Ectodermal cell (in vitro differentiated cells): ENCODE measurements around the gene CADM2.
"Not testable (repeated sequence)": the region's sequence is repeated elsewhere in the genome, so short reads cannot be mapped to it uniquely, and the experiment has no call there.

Experiments used
- H3K27ac ChIP-seq: 2 replicates; pipeline ENCODE4 v1.7.0; 2013; ENCODE audit warnings: mild to moderate bottlenecking, low read depth, low read length; ENCODE audit not compliant: insufficient read depth, poor library complexity, severe bottlenecking
- H3K27me3 ChIP-seq: 2 replicates; pipeline ENCODE4 v1.7.0; 2013; ENCODE audit warnings: mild to moderate bottlenecking, low read length; ENCODE audit not compliant: insufficient read depth, control insufficient read depth, poor library complexity, severe bottlenecking
- H3K36me3 ChIP-seq: one replicate; pipeline ENCODE4 v1.7.0; 2013; ENCODE audit warnings: low read length; ENCODE audit not compliant: control insufficient read depth, insufficient read depth
- H3K4me1 ChIP-seq: one replicate; pipeline ENCODE4 v1.7.0; 2013; ENCODE audit warnings: low read length; ENCODE audit not compliant: control insufficient read depth, insufficient read depth
- H3K4me3 ChIP-seq: 2 replicates; pipeline ENCODE4 v1.7.0; 2013; ENCODE audit warnings: low read depth, low read length, control low read depth; ENCODE audit not compliant: insufficient read depth
- H3K9me3 ChIP-seq: 2 replicates; pipeline ENCODE4 v1.7.0; 2013; ENCODE audit warnings: mild to moderate bottlenecking, low read length, moderate library complexity; ENCODE audit not compliant: control insufficient read depth
- WGBS, 2 experiments: methylation state at CpG; one replicate each; pipeline ENCODE4 v1.1.7; 2013; ENCODE audit warnings: missing lambda C conversion rate in 2 of 2; 5-methylcytosine and 5-hydroxymethylcytosine counted together

Gene CADM2

GRCh38 chr3:85504129-85504784 is 545.5 kb downstream of the CADM2 start:
- not testable (repeated sequence) for H3K9me3 ChIP-seq, H3K27me3 ChIP-seq, H3K36me3 ChIP-seq, H3K27ac ChIP-seq, H3K4me1 ChIP-seq
- peak overlapping the region; percentile 20 for H3K4me3 ChIP-seq
- 82 to 88% methylated on average over 30 to 33 of the region's 33 CpGs for WGBS, 2 experiments

GRCh38 chr3:85504785-85505511 is 546.2 kb downstream of the CADM2 start:
- H3K4me3 ChIP-seq = peak overlapping the region; percentile 20
- WGBS, 2 experiments = 75 to 84% methylated on average over 39 to 41 of the region's 41 CpGs
- H3K27ac ChIP-seq, H3K36me3 ChIP-seq, H3K9me3 ChIP-seq, H3K4me1 ChIP-seq, H3K27me3 ChIP-seq: not testable (repeated sequence)

DNA sequence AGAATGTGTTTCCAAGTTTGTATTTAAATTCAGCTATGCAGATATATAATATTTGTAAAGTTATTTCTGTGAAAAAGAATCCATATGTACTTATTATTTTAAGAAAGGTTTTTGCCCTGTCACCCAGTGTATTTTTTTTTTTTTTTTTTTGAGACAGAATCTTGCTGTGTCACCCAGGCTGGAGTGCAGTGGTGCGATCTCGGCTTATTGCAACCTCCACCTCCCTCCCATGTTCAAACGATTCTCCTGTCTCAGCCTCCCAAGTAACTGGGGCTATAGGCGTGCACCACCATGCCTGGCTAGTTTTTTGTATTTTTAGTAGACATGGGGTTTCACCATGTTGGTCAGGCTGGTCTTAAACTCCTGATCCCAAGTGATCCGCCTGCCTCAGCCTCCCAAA is 548.3 kb downstream of the CADM2 start:
- H3K9me3 ChIP-seq, H3K36me3 ChIP-seq, H3K4me1 ChIP-seq, H3K27me3 ChIP-seq, H3K27ac ChIP-seq, H3K4me3 ChIP-seq: not testable (repeated sequence)
- 88 to 95% methylated on average over 5 of the region's 5 CpGs for WGBS, 2 experiments

GRCh38 chr3:85508659-85509058 is 549.9 kb downstream of the CADM2 start:
- H3K4me3 ChIP-seq = no peak overlapping the region
- H3K27me3 ChIP-seq = no peaks in the 10 kb centered on the region
- no peaks in the 10 kb centered on the region for H3K36me3 ChIP-seq
- no peaks in the 10 kb centered on the region for H3K9me3 ChIP-seq
- H3K4me1 ChIP-seq = no peaks in the 10 kb centered on the region
- H3K27ac ChIP-seq = no peak overlapping the region
- 92 to 95% methylated on average over 1 of the region's 2 CpGs for WGBS, 2 experiments

DNA sequence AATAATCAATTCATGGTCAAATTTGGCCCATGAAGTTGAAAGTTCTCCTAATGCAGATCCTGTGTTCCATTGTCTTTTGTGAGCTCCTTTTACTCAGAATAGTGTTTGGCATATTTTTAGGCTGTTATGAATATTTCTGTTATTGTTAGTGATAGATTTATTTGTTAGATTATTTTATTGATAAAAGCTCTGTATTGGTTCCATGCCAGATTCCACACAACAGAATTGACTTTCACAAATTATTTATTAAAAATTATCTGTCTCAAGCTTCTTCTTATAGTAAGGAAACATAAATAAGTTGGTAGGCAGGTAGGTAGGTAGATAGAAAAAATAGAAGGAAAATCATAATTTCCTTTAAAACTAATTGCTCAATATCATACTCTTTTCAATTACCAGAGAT is 557.4 kb downstream of the CADM2 start:
- H3K27ac ChIP-seq = no peak overlapping the region
- H3K36me3 ChIP-seq = no peaks in the 10 kb centered on the region
- H3K4me3 ChIP-seq = no peak overlapping the region
- no peaks in the 10 kb centered on the region for H3K4me1 ChIP-seq
- H3K9me3 ChIP-seq = no peaks in the 10 kb centered on the region
- H3K27me3 ChIP-seq = no peaks in the 10 kb centered on the region

GRCh38 chr3:85524104-85524503 is 565.3 kb downstream of the CADM2 start:
- H3K9me3 ChIP-seq = no peaks in the 10 kb centered on the region
- no peak overlapping the region for H3K27ac ChIP-seq
- H3K4me1 ChIP-seq = no peaks in the 10 kb centered on the region
- no peaks in the 10 kb centered on the region for H3K36me3 ChIP-seq
- H3K4me3 ChIP-seq = no peak overlapping the region
- WGBS, 2 experiments = no CpG with 5 or more reads among the region's 1 CpG
- H3K27me3 ChIP-seq = no peaks in the 10 kb centered on the region

- Histone ChIP-seq H3K4me3 (no peak overlapping the region), H3K4me1 (no peaks in the 10 kb centered on the region), H3K36me3 (no peaks in the 10 kb centered on the region), H3K27me3 (no peaks in the 10 kb centered on the region), H3K27ac (no peak overlapping the region), H3K9me3 (no peaks in the 10 kb centered on the region)
- WGBS, 2 experiments = 60 to 90% methylated on average over 1 of the region's 1 CpG
Measured at GRCh38 chr3:85525264-85525663, 566.5 kb downstream of the CADM2 start.

- no peaks in the 10 kb centered on the region for H3K27me3 ChIP-seq
- H3K4me3 ChIP-seq = no peak overlapping the region
- H3K27ac ChIP-seq = no peak overlapping the region
- H3K4me1 ChIP-seq = no peaks in the 10 kb centered on the region
- no peaks in the 10 kb centered on the region for H3K36me3 ChIP-seq
- 93 to 95% methylated on average over 2 of the region's 2 CpGs for WGBS, 2 experiments
- H3K9me3 ChIP-seq = no peaks in the 10 kb centered on the region
Measured at GRCh38 chr3:85533586-85533985, 574.8 kb downstream of the CADM2 start.

DNA sequence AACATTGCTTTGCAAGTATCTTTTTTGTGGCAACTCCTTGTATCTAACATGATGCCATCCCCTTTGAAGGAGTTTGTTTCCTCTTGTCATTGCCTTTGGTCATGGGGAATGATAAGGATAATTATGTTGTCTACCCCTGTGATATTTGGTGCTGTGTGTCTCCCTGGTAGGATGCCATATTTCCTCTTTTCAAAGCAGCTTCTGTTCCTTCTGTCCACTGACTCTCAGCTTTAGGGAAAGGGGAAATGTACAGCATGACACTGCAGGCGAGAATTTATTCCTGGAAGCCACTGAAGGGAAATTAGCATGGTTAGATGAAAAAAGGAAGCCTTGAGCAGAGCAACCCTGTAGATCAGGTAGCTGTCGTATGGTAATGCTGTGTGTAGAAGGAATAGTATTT is 576.7 kb downstream of the CADM2 start:
- Histone ChIP-seq H3K4me3 (no peak overlapping the region), H3K36me3 (no peaks in the 10 kb centered on the region), H3K4me1 (no peaks in the 10 kb centered on the region), H3K9me3 (no peaks in the 10 kb centered on the region), H3K27me3 (no peaks in the 10 kb centered on the region), H3K27ac (no peak overlapping the region)
- 84 to 89% methylated on average over 2 of the region's 2 CpGs for WGBS, 2 experiments

GRCh38 chr3:85539232-85539631 is 580.4 kb downstream of the CADM2 start:
- Histone ChIP-seq H3K27me3 (no peaks in the 10 kb centered on the region), H3K36me3 (no peaks in the 10 kb centered on the region), H3K4me3 (no peak overlapping the region), H3K27ac (no peak overlapping the region), H3K4me1 (no peaks in the 10 kb centered on the region), H3K9me3 (no peaks in the 10 kb centered on the region)
- WGBS, 2 experiments = 100% methylated on average over 1 of the region's 1 CpG
